Urinary bladder (tissue), 4 donors: ENCODE data around the gene TSPAN13. TPM values are rescaled to one million over a fixed set of nuclear protein-coding genes. Genes with fewer than 3 reads are reported as not detected.
"Not testable (repeated sequence)": the region's sequence is repeated elsewhere in the genome, so short reads cannot be mapped to it uniquely, and the experiment has no call there.

Experiments
- DNase-seq: peaks from one replicate; pipeline ENCODE4 v3.0.0-alpha.2; 2015; ENCODE audit errors: extremely low spot score
- H3K27ac ChIP-seq: one replicate; pipeline ENCODE4 v1.5.1; 2013; ENCODE audit warnings: low read depth, mild to moderate bottlenecking, moderate library complexity
- H3K36me3 ChIP-seq: one replicate; pipeline ENCODE4 v1.6.1; 2013; ENCODE audit warnings: mild to moderate bottlenecking, moderate library complexity; ENCODE audit not compliant: insufficient read depth
- H3K4me1 ChIP-seq: one replicate; pipeline ENCODE4 v1.6.1; 2013; ENCODE audit warnings: mild to moderate bottlenecking, moderate library complexity; ENCODE audit not compliant: insufficient read depth
- H3K4me3 ChIP-seq: one replicate; pipeline ENCODE4 v1.5.1; 2013; ENCODE audit warnings: low read depth, low read length
- WGBS: extraction: QIAGEN DNeasy Blood & Tissue Kit; methylation state at CpG from one replicate; pipeline ENCODE4 v1.1.7; 2013; 5-methylcytosine and 5-hydroxymethylcytosine counted together
- polyA plus RNA-seq: library from polyadenylated mRNA; stranded (reverse); fragments of 200-250 nt; gene quantifications from one replicate; pipeline ENCODE4 v1.2.3, GENCODE V29; 2013
- total RNA-seq: library from RNA; depleted of rRNA; stranded (reverse); fragments of >200 nt; gene quantifications from one replicate; pipeline ENCODE4 v1.2.3, GENCODE V29; 2014
- donor health status: healthy with polysubstance abuse.
- donor health status: healthy.

TSPAN13 gene
- total and polyA plus RNA-seq, 2 donors: 26.2 to 38.5 TPM

DNA sequence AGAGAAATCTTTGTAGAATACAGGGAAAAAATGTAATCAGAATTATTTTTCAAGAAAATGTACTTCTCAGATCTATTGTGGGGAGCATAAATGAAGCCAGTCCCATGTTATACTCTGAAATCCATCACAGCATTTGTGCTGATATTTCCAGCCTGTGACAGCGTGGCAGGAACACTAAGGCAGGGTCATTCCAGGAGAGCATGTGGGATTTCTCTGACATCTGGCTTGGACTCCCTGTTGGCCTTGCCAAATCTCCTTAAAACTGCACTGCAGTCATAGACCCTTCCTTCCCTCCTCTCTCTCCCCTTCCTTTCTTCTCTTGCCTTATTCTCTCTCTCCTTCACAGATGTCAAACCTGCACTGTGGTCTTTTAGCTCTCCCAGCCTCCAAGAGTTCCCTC lies 6.5 kb upstream of the TSPAN13 start:
- DNase-seq: no peak
- no peaks in the 10 kb centered on the region for H3K4me1 ChIP-seq
- WGBS: 16% methylated on average over 1 of the region's 1 CpG
- H3K36me3 ChIP-seq: no peaks in the 10 kb centered on the region
- H3K27ac ChIP-seq: no peak overlapping the region
- H3K4me3 ChIP-seq: no peak overlapping the region

DNA sequence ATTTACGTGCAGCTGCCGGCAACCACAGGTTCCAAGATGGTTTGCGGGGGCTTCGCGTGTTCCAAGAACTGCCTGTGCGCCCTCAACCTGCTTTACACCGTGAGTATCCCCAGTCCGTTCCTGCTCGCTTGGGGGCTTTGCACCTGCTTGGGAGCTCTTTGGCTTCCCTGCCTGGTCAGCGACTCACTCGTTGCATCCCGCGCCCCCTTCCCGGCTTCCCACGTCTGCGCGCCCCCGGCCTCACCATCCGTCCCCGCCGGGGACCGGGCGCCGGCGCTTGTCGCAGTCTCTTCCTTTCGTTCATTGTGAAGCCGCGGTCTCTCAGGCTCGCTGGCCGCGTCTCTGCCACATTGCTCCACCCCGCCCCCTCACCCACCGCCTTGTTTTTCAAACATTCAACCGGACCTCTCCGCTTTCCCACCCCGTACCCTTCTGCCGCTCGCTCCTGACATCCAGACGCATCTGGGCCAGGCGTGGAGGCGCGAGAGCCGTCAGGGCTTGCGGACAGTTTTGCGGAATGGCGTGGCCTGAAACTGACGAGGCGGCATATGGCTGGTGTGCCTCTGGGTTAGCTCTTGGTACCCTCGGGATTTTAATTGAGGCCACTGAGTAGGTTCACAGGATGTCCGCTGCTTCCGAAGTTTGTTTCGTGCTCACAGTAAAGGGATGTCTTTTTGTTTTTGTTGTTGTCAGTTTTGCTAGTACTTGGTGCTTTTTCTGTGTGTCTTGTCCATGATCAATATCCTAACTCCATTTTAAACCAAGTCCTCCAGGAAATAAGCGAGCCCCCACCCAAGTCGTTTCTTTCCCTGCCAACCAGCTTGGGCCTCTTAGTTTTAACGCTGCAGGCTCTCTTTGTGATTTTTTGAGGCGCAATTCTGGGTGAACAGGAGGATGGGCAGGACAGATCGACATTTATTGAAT lies 639 bp downstream of the TSPAN13 start:
- no peak for DNase-seq
- no peaks in the 10 kb centered on the region for H3K36me3 ChIP-seq
- H3K27ac ChIP-seq: no peak overlapping the region
- H3K4me3 ChIP-seq: peak overlapping the region; percentile 64
- no peaks in the 10 kb centered on the region for H3K4me1 ChIP-seq
- 11% methylated on average over 58 of the region's 58 CpGs for WGBS

DNA sequence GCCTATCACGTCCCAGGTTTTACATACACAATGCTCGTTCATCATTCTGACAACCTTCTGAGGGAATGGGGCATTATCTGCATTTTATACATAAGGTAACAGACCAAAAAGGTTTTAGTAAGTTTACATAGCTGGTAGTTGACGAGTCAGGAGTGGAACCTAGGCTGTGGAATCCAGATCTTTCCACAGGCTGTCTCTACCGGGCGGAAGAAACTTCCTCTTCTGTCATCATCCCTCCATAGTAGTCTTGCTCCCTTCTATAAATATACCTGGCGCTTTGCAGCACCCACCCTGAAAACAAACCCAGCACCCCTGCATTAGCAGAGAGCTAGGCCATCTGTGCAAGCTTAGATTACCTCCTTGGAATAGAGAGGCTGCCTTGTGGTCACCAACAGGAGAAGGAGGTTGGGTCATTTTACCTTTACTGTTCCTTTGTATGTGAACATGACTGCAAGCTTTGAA lies 1.3 kb downstream of the TSPAN13 start:
- no peak overlapping the region for H3K27ac ChIP-seq
- no peaks in the 10 kb centered on the region for H3K36me3 ChIP-seq
- H3K4me3 ChIP-seq: peak overlapping the region; percentile 64
- WGBS: 65% methylated on average over 6 of the region's 6 CpGs
- no peaks in the 10 kb centered on the region for H3K4me1 ChIP-seq
- DNase-seq: no peak

- Histone ChIP-seq H3K4me3 (peak overlapping the region; percentile 64), H3K27ac (no peak overlapping the region), H3K4me1 (no peaks in the 10 kb centered on the region), H3K36me3 (no peaks in the 10 kb centered on the region)
- DNase-seq: no peak
Measured at GRCh38 chr7:16755397-16755796, 1.8 kb downstream of the TSPAN13 start.

DNA sequence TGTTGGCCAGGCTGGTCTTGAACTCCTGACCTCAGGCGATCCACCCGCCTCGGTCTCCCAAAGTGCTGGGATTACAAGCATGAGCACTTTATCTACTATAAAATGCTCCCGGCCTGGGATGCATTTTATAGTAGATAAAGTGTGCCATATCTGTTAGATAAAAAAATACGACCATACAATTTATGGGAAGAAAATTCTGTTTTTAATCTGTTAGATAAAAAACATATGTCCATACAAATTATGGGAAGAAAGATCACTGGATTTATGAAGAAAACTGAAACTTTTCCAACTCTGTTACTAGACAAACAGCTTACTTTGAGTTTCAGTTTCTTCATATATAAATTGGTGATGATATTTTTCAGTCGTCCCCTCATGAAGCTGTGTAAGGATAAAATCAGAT lies 4.5 kb downstream of the TSPAN13 start:
- Histone ChIP-seq H3K27ac (no peak overlapping the region), H3K36me3 (no peaks in the 10 kb centered on the region), H3K4me1 (no peaks in the 10 kb centered on the region), H3K4me3 (no peak overlapping the region)
- no peak for DNase-seq
- 51% methylated on average over 6 of the region's 6 CpGs for WGBS

DNA sequence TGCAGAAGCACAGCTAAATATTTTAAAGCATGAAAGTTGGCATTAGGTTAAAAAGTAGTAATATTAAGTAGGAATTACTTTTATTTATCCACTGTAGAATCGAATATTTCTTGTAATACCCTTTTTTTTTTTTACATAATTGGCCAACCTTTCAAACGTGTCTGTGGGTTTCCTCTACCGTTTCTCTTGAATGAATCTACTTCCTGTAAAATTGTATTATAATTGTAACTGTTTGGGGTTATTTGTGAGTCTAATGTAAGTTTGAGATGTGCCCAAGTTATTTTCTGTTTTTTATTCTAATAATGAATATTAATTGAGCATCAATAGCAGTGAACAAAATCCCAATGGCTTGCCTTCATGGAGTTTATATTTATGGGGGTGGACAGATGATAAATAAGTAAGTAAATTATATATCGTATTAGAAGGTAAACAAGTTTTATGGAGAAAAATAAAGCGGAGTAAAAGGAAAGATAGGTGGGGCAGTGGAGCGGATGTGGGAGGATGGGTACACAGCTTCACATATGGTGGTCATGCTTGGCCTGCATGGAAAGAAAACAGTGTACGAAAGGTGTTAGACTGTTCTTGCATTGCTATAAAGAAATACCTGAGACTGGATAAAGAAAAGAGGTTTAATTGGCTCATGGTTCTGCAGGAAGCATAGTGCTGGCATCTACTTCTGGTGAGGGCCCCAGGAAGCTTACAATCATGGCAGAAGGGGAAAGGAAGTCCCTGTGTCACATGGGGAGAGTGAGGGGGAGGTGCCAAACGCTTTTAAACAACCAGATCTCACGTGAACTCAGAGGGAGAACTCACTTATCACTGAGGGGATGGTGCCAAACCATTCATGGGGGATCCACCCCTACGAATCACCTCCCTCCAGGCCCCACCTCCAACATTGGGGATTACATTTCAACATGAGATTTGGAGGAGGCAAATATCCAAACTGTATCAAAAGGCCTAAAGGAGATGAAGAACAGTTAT lies 5.4 kb downstream of the TSPAN13 start:
- 84% methylated on average over 10 of the region's 10 CpGs for WGBS
- H3K4me1 ChIP-seq: no peaks in the 10 kb centered on the region
- H3K36me3 ChIP-seq: no peaks in the 10 kb centered on the region
- no peak overlapping the region for H3K27ac ChIP-seq
- no peak overlapping the region for H3K4me3 ChIP-seq
- no peak for DNase-seq

- WGBS: 95% methylated on average over 1 of the region's 1 CpG
- no peak for DNase-seq
- H3K4me1 ChIP-seq: no peaks in the 10 kb centered on the region
- H3K4me3 ChIP-seq: no peak overlapping the region
- H3K27ac ChIP-seq: no peak overlapping the region
- no peaks in the 10 kb centered on the region for H3K36me3 ChIP-seq
Measured at GRCh38 chr7:16759840-16760239, 6.3 kb downstream of the TSPAN13 start.

- WGBS: 95% methylated on average over 4 of the region's 4 CpGs
- no peaks in the 10 kb centered on the region for H3K4me1 ChIP-seq
- H3K36me3 ChIP-seq: no peaks in the 10 kb centered on the region
- H3K27ac ChIP-seq: no peak overlapping the region
- no peak for DNase-seq
- H3K4me3 ChIP-seq: no peak overlapping the region
Measured at GRCh38 chr7:16762177-16762576, 8.6 kb downstream of the TSPAN13 start.

- DNase-seq: no peak
- no peaks in the 10 kb centered on the region for H3K4me1 ChIP-seq
- no peak overlapping the region for H3K4me3 ChIP-seq
- WGBS: 95% methylated on average over 3 of the region's 3 CpGs
- H3K36me3 ChIP-seq: no peaks in the 10 kb centered on the region
- H3K27ac ChIP-seq: no peak overlapping the region
Measured at GRCh38 chr7:16764942-16765341, 11.4 kb downstream of the TSPAN13 start.

DNA sequence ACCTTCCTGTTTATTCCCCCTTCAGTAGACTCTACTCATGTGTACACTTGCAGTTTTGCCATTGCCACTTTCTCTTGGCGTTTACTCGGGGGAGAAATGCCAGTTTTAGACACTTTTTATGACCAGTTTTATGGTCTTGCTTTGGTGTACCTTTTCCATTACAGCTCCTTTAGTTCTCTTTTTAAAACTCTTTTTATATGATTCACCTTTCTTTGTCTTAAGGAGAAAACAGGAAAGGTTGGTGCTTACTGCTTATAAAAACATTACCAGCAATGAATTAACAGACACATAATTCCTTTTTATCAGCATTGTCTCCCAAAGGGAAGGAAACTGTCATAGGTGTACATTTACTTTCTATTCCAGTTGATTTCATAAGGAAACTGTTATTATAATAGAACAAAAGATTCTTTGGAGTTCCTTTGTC lies 11.9 kb downstream of the TSPAN13 start:
- H3K27ac ChIP-seq: no peak overlapping the region
- 68% methylated on average over 2 of the region's 2 CpGs for WGBS

GRCh38 chr7:16769994-16770393 lies 16.4 kb downstream of the TSPAN13 start:
- H3K36me3 ChIP-seq, H3K27ac ChIP-seq, H3K4me1 ChIP-seq, DNase-seq, H3K4me3 ChIP-seq: not testable (repeated sequence)
- 97% methylated on average over 3 of the region's 3 CpGs for WGBS

More for the DNA sequence above, 11.9 kb downstream of the TSPAN13 start:
- DNase-seq: no peak
- no peak overlapping the region for H3K4me3 ChIP-seq
- no peaks in the 10 kb centered on the region for H3K4me1 ChIP-seq
- no peaks in the 10 kb centered on the region for H3K36me3 ChIP-seq

- H3K4me3 ChIP-seq: peak overlapping the region; percentile 9
- 63% methylated on average over 6 of the region's 6 CpGs for WGBS
- H3K4me1 ChIP-seq: no peaks in the 10 kb centered on the region
- H3K36me3 ChIP-seq: no peaks in the 10 kb centered on the region
- peak overlapping the region; percentile 38 for H3K27ac ChIP-seq
- no peak for DNase-seq
Measured at GRCh38 chr7:16770657-16771329, 17.2 kb downstream of the TSPAN13 start.

GRCh38 chr7:16773326-16773725 lies 19.8 kb downstream of the TSPAN13 start:
- no peak overlapping the region for H3K4me3 ChIP-seq
- WGBS: 28% methylated on average over 2 of the region's 2 CpGs
- DNase-seq: no peak
- H3K4me1 ChIP-seq: no peaks in the 10 kb centered on the region
- no peaks in the 10 kb centered on the region for H3K36me3 ChIP-seq
- no peak overlapping the region for H3K27ac ChIP-seq
